ENCODE results near the gene CFAP74.

CFAP74 gene

DNA sequence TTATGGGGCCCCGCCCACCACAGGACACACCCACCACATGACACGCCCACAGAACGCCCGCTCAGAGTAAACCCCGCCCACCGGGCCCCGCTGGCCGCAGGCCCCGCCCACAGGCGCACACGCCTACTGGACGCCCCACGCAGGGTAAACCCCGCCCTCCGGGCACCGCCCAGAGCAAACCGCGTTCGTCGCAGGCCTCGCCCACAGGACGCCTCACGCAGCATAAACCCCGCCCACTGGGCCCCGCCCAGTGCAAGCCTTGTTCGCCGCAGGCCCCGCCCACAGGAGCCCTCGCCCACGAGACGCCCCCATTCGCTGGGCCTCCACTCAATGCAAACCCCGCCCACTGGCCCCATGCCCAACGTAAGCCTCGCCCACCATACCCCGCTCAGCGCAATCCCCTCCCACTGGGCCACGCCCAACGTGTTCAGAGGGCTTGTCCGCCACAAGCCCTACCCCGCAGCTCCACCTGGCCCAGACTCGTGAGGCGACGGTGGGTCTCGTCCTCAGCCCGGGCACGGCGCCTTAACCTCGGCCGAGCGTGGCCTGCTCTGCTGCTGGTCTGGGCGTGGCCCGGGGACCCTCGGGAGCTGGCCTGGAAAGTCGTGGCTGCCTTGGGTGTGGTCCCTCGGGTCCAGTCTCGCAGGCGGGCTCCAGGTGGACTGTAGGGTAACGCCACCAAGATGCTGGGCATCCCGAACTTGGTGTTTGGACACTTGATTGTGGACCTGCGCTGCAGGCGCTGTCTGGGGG, 84.1 kb downstream of the CFAP74 start:
- ChIA-PET CTCF (no interaction called here), POLR2A (no interaction called here)
- no peak overlapping the region for H3K27ac ChIP-seq (ENCODE audit: extremely low read depth, low read depth, low read length)
- peak overlapping the region; percentile 15 for H3K4me3 ChIP-seq (ENCODE audit: low read depth, low read length)
- H3K36me3 ChIP-seq (ENCODE audit: control insufficient read depth in 2 of 2, insufficient read depth in 1 of 2, low read length in 2 of 2) = no peaks in the 10 kb centered on the region
- no peaks in the 10 kb centered on the region for H3K9me3 ChIP-seq (ENCODE audit: control insufficient read depth, insufficient read depth, low read depth, low read length)
- no peaks in the 10 kb centered on the region for H3K4me1 ChIP-seq (ENCODE audit: control insufficient read depth, insufficient read depth, low read length)
- TF ChIP-seq ZBTB8A (tag by site-specific recombination; IDR thresholded peaks at IDR 0.05) (peak; percentile 96), KLF10 (tag by site-specific recombination; IDR thresholded peaks at IDR 0.05) (peak; percentile 100), KLF16 (tag by site-specific recombination; IDR thresholded peaks at IDR 0.05) (peak; percentile 83), ZNF626 (tag by site-specific recombination; IDR thresholded peaks at IDR 0.05) (no peak), ZNF341 (tag by site-specific recombination; IDR thresholded peaks at IDR 0.05; ENCODE audit: low read depth) (no peak), ELK4 (IDR thresholded peaks at IDR 0.05; ENCODE audit: borderline replicate concordance, low read depth, low read length) (no peak), ZEB2 (tag by site-specific recombination; IDR thresholded peaks at IDR 0.05) (peak; percentile 17; the same call in 1 of the 2 replicates), KLF9 (tag by site-specific recombination; IDR thresholded peaks at IDR 0.05; ENCODE audit: low read depth) (peak; percentile 100), ZIC2 (tag by site-specific recombination; IDR thresholded peaks at IDR 0.05) (peak; percentile 35; the same call in 1 of the 2 replicates), ZNF169 (tag by site-specific recombination; IDR thresholded peaks at IDR 0.05) (no peak), ZBTB48 (tag by site-specific recombination; IDR thresholded peaks at IDR 0.05) (no peak), HIC1 (tag by site-specific recombination; IDR thresholded peaks at IDR 0.05) (peak; percentile 73), IKZF3 (tag by site-specific recombination; IDR thresholded peaks at IDR 0.05) (no peak), ZNF701 (tag by site-specific recombination; IDR thresholded peaks at IDR 0.05) (no peak), ZNF561 (tag by site-specific recombination; IDR thresholded peaks at IDR 0.05; ENCODE audit: borderline replicate concordance) (0 out of 2 replicates have a peak, but pooled peaks have one; percentile 5), PRDM1 (tag by site-specific recombination; IDR thresholded peaks at IDR 0.05) (no peak), ZNF449 (tag by site-specific recombination; IDR thresholded peaks at IDR 0.05) (peak; percentile 96), SETDB1 (IDR thresholded peaks at IDR 0.05; ENCODE audit: insufficient read length, low read length) (no peak), ZNF558 (tag by site-specific recombination; IDR thresholded peaks at IDR 0.05) (no peak), ZBTB7A (tag by site-specific recombination; IDR thresholded peaks at IDR 0.05; ENCODE audit: low read depth) (no peak), ZBTB1 (tag by site-specific recombination; IDR thresholded peaks at IDR 0.05) (no peak), PRDM6 (tag by site-specific recombination; IDR thresholded peaks at IDR 0.05) (no peak), ZNF621 (tag by site-specific recombination; IDR thresholded peaks at IDR 0.05) (no peak)
- TF ChIP-seq, protein P1, sequence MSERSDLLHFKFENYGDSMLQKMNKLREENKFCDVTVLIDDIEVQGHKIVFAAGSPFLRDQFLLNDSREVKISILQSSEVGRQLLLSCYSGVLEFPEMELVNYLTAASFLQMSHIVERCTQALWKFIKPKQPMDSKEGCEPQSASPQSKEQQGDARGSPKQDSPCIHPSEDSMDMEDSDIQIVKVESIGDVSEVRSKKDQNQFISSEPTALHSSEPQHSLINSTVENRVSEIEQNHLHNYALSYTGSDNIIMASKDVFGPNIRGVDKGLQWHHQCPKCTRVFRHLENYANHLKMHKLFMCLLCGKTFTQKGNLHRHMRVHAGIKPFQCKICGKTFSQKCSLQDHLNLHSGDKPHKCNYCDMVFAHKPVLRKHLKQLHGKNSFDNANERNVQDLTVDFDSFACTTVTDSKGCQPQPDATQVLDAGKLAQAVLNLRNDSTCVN (tag by site-specific recombination; optimal IDR thresholded peaks at IDR 0.05) = peak; percentile 41
- TF ChIP-seq, protein P2, sequence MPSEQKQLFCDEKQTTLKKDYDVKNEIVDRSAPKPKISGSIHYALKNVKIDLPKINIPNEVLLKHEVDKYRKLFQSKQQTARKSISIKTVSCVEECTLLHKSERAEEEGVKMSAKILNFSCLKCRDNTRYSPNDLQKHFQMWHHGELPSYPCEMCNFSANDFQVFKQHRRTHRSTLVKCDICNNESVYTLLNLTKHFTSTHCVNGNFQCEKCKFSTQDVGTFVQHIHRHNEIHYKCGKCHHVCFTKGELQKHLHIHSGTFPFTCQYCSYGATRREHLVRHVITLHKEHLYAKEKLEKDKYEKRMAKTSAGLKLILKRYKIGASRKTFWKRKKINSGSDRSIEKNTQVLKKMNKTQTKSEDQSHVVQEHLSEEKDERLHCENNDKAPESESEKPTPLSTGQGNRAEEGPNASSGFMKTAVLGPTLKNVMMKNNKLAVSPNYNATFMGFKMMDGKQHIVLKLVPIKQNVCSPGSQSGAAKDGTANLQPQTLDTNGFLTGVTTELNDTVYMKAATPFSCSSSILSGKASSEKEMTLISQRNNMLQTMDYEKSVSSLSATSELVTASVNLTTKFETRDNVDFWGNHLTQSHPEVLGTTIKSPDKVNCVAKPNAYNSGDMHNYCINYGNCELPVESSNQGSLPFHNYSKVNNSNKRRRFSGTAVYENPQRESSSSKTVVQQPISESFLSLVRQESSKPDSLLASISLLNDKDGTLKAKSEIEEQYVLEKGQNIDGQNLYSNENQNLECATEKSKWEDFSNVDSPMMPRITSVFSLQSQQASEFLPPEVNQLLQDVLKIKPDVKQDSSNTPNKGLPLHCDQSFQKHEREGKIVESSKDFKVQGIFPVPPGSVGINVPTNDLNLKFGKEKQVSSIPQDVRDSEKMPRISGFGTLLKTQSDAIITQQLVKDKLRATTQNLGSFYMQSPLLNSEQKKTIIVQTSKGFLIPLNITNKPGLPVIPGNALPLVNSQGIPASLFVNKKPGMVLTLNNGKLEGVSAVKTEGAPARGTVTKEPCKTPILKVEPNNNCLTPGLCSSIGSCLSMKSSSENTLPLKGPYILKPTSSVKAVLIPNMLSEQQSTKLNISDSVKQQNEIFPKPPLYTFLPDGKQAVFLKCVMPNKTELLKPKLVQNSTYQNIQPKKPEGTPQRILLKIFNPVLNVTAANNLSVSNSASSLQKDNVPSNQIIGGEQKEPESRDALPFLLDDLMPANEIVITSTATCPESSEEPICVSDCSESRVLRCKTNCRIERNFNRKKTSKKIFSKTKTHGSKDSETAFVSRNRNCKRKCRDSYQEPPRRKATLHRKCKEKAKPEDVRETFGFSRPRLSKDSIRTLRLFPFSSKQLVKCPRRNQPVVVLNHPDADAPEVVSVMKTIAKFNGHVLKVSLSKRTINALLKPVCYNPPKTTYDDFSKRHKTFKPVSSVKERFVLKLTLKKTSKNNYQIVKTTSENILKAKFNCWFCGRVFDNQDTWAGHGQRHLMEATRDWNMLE (tag by site-specific recombination; conservative IDR thresholded peaks at IDR 0.05; ENCODE audit: low read depth) = no peak
